ENCODE data around the gene ZSCAN2.

The ZSCAN2 gene

GRCh38 chr15:84668221-84668982 lies 67.6 kb downstream of the ZSCAN2 start:
- no peak for TF ChIP-seq CTCF (IDR thresholded peaks at IDR 0.05; ENCODE audit: control extremely low read depth, extremely low read depth, low read depth, missing control alignments)
- ChIA-PET POLR2A (no interaction called here), CTCF (interaction anchor here (1.0 to 1.2 kb wide), 3 partner anchors 9 to 14 kb away, joined by 3 to 4 read pairs (median 3); partner anchors contain the start of gene WDR73)
- DNase-seq (ENCODE audit: extremely low spot score), result no peak

- CTCF ChIA-PET, result interaction anchor here (1.0 kb wide), 1 partner anchor 16 kb away, joined by 3 read pairs; the partner anchor contains the start of gene WDR73
- TF ChIP-seq CTCF (IDR thresholded peaks at IDR 0.05; ENCODE audit: control extremely low read depth, extremely low read depth, low read depth, missing control alignments), result no peak
- POLR2A ChIA-PET, result no interaction called here
- no peak for DNase-seq (ENCODE audit: extremely low spot score)
These were observed 68.9 kb downstream of the ZSCAN2 start for GRCh38 chr15:84669726-84670125.

- POLR2A ChIA-PET, result interaction anchor here (0.6 kb wide), 2 partner anchors 29 to 34 kb away, joined by 4 to 5 read pairs; no protein-coding TSS in a partner anchor
- TF ChIP-seq CTCF (IDR thresholded peaks at IDR 0.05; ENCODE audit: control extremely low read depth, extremely low read depth, low read depth, missing control alignments), result no peak
- DNase-seq (ENCODE audit: extremely low spot score), result no peak
- CTCF ChIA-PET, result interaction anchor here (0.6 kb wide), 1 partner anchor 786 kb away, joined by 3 read pairs; no protein-coding TSS in a partner anchor
These were observed 70.4 kb downstream of the ZSCAN2 start for GRCh38 chr15:84671211-84671610.
